SKM-1 treated with dmso at 0.1 percent for 144 hours (cell line): ENCODE measurements around the gene GPER1.
"Not testable (repeated sequence)": the region's sequence is repeated elsewhere in the genome, so short reads cannot be mapped to it uniquely, and the experiment has no call there.

Experiments
- DNase-seq: peaks from one replicate; lab custom pipeline; 2025; ENCODE audit not compliant: unreplicated experiment; lab: John Stamatoyannopoulos, UW

GPER1 gene

DNA sequence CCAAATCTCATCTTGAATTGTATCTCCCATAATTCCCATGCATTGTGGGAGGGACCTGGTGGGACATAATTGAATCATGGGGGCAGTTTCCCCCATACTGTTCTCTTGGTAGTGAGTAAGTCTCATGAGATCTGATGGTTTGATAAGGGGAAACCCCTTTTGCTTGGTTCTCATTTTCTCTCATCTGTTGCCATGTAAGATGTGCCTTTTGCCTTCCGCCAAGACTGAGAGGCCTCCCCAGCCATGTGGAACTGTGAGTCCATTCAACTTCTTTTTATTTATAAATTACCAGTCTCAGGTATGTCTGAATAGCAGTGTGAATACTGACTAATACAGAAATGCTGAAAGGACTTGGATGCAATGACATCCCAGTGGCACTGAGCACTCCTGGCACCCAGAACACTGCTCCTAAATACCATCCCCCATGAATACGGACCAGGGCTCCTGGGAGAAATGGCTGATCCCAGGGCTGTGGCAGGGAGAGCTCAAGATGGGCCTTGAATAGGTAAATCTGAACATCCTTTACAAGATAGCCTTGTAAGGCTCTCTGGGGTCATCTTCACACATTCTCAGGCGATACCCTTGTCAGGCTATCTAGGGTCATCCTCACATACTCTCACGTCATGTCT is 52.7 kb downstream of the GPER1 start:
- DNase-seq = no peak

DNA sequence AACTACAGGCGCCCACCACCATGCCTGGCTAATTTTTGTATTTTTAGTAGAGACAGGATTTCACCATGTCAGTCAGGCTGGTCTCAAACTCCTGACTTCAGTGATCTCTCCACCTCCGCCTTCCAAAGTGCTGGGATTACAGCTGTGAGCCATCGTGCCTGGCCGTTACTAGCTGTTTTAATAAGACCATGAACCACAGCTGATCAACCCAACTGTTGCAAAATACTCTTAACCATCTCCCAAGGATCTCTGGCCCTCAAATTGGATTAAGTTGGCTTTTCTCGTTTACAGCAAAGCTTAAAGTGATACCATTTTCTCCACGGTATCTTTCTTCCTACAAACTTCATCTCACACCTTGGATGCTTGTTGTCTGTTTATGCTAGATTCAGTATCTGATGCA is 53.7 kb downstream of the GPER1 start:
- DNase-seq = no peak

DNA sequence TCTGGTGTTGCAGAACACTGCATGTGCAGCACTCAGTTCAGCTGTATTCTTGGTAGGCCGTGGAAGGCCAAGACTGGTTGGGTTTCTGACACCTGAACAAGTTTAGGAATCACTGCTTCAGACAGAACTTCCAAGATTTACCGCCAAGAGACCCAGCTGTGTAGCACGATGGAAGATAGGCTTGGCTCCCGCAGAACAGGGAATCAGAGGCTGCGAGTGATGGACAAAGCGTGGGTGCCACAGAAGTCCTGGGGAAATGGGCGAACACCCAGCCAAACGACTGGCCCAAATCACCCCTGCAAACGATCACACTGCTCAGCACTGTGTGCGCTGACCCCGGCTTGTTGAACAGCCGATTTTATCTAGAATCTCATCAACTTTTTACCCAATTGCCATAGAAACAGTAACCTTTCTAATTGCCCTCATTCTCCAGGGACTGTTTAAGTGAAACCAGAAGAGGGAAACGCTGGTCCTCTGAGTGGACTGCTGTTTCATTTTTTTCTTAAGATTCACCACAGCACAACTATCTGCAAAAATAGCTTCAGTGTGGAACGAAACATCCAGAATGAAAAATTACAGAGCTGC is 54.2 kb downstream of the GPER1 start:
- DNase-seq = no peak

DNA sequence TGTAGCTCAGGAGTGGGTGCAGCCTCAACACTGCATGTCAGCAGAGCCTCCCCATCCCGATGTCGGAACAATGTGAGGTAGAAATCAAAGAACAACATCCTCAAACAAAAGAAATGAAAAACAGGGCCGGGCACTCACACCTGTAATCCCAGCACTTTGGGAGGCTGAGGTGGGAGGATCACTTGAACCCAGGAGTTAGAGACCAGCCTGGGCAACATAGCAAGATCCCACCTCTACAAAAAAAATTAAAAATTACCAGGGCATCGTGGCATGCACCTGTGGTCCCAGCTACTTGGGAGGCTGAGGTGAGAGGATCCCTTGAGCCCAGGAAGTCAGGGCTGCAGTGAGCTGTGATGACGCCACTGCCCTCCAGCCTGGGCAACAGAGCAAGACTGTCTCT is 55.1 kb downstream of the GPER1 start:
- not testable (repeated sequence) for DNase-seq
